ENCODE results near the gene ALPI. TPM values are rescaled to one million over a fixed set of nuclear protein-coding genes. Genes with fewer than 3 reads are reported as not detected.

The ALPI gene
- total RNA-seq, 4 donors from 2014 or later = not detected

- Histone ChIP-seq H3K36me3 (no peaks in the 10 kb centered on the region), H3K27ac (no peak overlapping the region), H3K27me3 (peaks cover 0 to 87% (median 0%) of the 10 kb centered on the region in 4 donors), H3K9me3 (no peaks in the 10 kb centered on the region), H3K4me1 (no peaks in the 10 kb centered on the region), H3K4me3 (no peak overlapping the region)
- WGBS, 2 donors = 29 to 40% methylated on average over 4 to 6 of the region's 6 CpGs
- intact Hi-C loops (cut with DNase I) = no loop called here
- no peak for TF ChIP-seq POLR2A (IDR thresholded peaks at IDR 0.05)
- no peak for TF ChIP-seq CTCF (IDR thresholded peaks at IDR 0.05)
- DNase-seq = no peak
Observed at GRCh38 chr2:232473467-232473890, 17.5 kb downstream of the ALPI start.

GRCh38 chr2:232476045-232476444, 20.1 kb downstream of the ALPI start:
- peaks cover 0 to 87% (median 0%) of the 10 kb centered on the region in 4 donors for H3K27me3 ChIP-seq
- H3K9me3 ChIP-seq = no peaks in the 10 kb centered on the region
- 53 to 76% methylated on average over 2 of the region's 2 CpGs for WGBS, 2 donors
- TF ChIP-seq POLR2A (IDR thresholded peaks at IDR 0.05) (no peak), CTCF (IDR thresholded peaks at IDR 0.05) (no peak)
- no peak for DNase-seq
- no peaks in the 10 kb centered on the region for H3K4me1 ChIP-seq
- intact Hi-C loops (cut with DNase I) = no loop called here
- no peaks in the 10 kb centered on the region for H3K36me3 ChIP-seq
- H3K4me3 ChIP-seq = no peak overlapping the region
- H3K27ac ChIP-seq = no peak overlapping the region

GRCh38 chr2:232476791-232477190, 20.8 kb downstream of the ALPI start:
- H3K27me3 ChIP-seq = peaks cover 0 to 87% (median 0%) of the 10 kb centered on the region in 4 donors
- TF ChIP-seq CTCF (IDR thresholded peaks at IDR 0.05) = no peak
- no peak for TF ChIP-seq POLR2A (IDR thresholded peaks at IDR 0.05)
- 90 to 100% methylated on average over 2 to 3 of the region's 7 CpGs for WGBS, 2 donors
- intact Hi-C loops (cut with DNase I) = no loop called here
- no peaks in the 10 kb centered on the region for H3K4me1 ChIP-seq
- no peak for DNase-seq
- H3K9me3 ChIP-seq = no peaks in the 10 kb centered on the region
- no peak overlapping the region for H3K27ac ChIP-seq
- no peaks in the 10 kb centered on the region for H3K36me3 ChIP-seq
- no peak overlapping the region for H3K4me3 ChIP-seq

- 80% methylated on average over 1 to 2 of the region's 13 CpGs for WGBS, 2 donors
- TF ChIP-seq CTCF (IDR thresholded peaks at IDR 0.05) (no peak), POLR2A (IDR thresholded peaks at IDR 0.05) (no peak)
- no peak overlapping the region for H3K4me3 ChIP-seq
- intact Hi-C loops (cut with DNase I) = no loop called here
- H3K36me3 ChIP-seq = no peaks in the 10 kb centered on the region
- no peaks in the 10 kb centered on the region for H3K9me3 ChIP-seq
- DNase-seq = no peak
- H3K27me3 ChIP-seq = peaks cover 0 to 87% (median 0%) of the 10 kb centered on the region in 4 donors
- H3K27ac ChIP-seq = no peak overlapping the region
- no peaks in the 10 kb centered on the region for H3K4me1 ChIP-seq
Observed at GRCh38 chr2:232477751-232478510, 22.0 kb downstream of the ALPI start.

- TF ChIP-seq POLR2A (IDR thresholded peaks at IDR 0.05) (no peak), CTCF (IDR thresholded peaks at IDR 0.05) (no peak)
- no peak overlapping the region for H3K27ac ChIP-seq
- intact Hi-C loops (cut with DNase I) = no loop called here
- WGBS, 2 donors = 55 to 80% methylated on average over 2 to 4 of the region's 19 CpGs
- DNase-seq = no peak
- H3K36me3 ChIP-seq = no peaks in the 10 kb centered on the region
- H3K4me3 ChIP-seq = no peak overlapping the region
- H3K4me1 ChIP-seq = no peaks in the 10 kb centered on the region
- H3K27me3 ChIP-seq = peaks cover 0 to 87% (median 0%) of the 10 kb centered on the region in 4 donors
- no peaks in the 10 kb centered on the region for H3K9me3 ChIP-seq
Observed at GRCh38 chr2:232478571-232479340, 22.8 kb downstream of the ALPI start.

All from esophagus squamous epithelium (tissue), 5 donors.